Smooth muscle cell (in vitro differentiated cells): ENCODE measurements around the gene PARP3. TPM values are rescaled to one million over a fixed set of nuclear protein-coding genes. Genes with fewer than 3 reads are reported as not detected.

Experiments used
- DNase-seq: peaks from one replicate; lab custom pipeline; 2025; ENCODE audit not compliant: unreplicated experiment; lab: John Stamatoyannopoulos, UW
- H2AFZ ChIP-seq: fragments of 200-600 bp; sonication (generic); 2 replicates; pipeline ENCODE4 v1.6.0; 2016; ENCODE audit warnings: antibody characterized with exemption, low read depth, mild to moderate bottlenecking
- H3F3A ChIP-seq: fragments of 200-600 bp; sonication (generic); 2 replicates; pipeline ENCODE4 v1.6.0; 2017; ENCODE audit warnings: antibody characterized with exemption, low read depth
- H3K27ac ChIP-seq: fragments of 200-600 bp; sonication (generic); 2 replicates; pipeline ENCODE4 v1.5.1; 2016; ENCODE audit warnings: low read depth, mild to moderate bottlenecking
- H3K27me3 ChIP-seq: fragments of 200-600 bp; sonication (generic); 2 replicates; pipeline ENCODE4 v1.6.1; 2016; ENCODE audit warnings: low read depth, mild to moderate bottlenecking
- H3K36me3 ChIP-seq: fragments of 200-600 bp; sonication (generic); 2 replicates; pipeline ENCODE4 v1.5.1; 2016; ENCODE audit warnings: low read depth
- H3K4me1 ChIP-seq: fragments of 200-600 bp; sonication (generic); 2 replicates; pipeline ENCODE4 v1.5.1; 2016; ENCODE audit warnings: low read depth
- H3K4me2 ChIP-seq: fragments of 200-600 bp; sonication (generic); 2 replicates; pipeline ENCODE4 v1.6.0; 2016; ENCODE audit warnings: mild to moderate bottlenecking
- H3K4me3 ChIP-seq: fragments of 200-600 bp; sonication (generic); 2 replicates; pipeline ENCODE4 v1.5.1; 2016; ENCODE audit warnings: mild to moderate bottlenecking
- H3K79me2 ChIP-seq: fragments of 200-600 bp; sonication (generic); 2 replicates; pipeline ENCODE4 v1.6.0; 2016; ENCODE audit warnings: low read depth, mild to moderate bottlenecking
- H3K9ac ChIP-seq: fragments of 200-600 bp; sonication (generic); 2 replicates; pipeline ENCODE4 v1.6.0; 2016; ENCODE audit warnings: low read depth
- H3K9me3 ChIP-seq: fragments of 200-600 bp; sonication (generic); replicated peaks from 2 replicates; pipeline ENCODE4 v1.5.1; 2016; ENCODE audit warnings: low read depth
- H4K20me1 ChIP-seq: fragments of 200-600 bp; sonication (generic); 2 replicates; pipeline ENCODE4 v1.6.0; 2016; ENCODE audit warnings: low read depth
- CTCF ChIP-seq: fragments of 200-600 bp; sonication (generic); IDR thresholded peaks from 2 replicates; pipeline ENCODE4 v1.5.1; 2017; ENCODE audit warnings: borderline replicate concordance, mild to moderate bottlenecking, antibody characterized with exemption; ENCODE audit not compliant: insufficient read depth, poor library complexity, severe bottlenecking
- WGBS: methylation state at CpG from one replicate; pipeline ENCODE4 v1.1.7; 2016; ENCODE audit warnings: low lambda C conversion rate; 5-methylcytosine and 5-hydroxymethylcytosine counted together
- polyA plus RNA-seq: library from polyadenylated mRNA; unstranded; fragments of >200 nt; fragmentation: Nextera tagmentation; extraction: Ambion mirVana; gene quantifications from 2 replicates; pipeline ENCODE4 v1.2.1, GENCODE V29; 2016
- small RNA-seq: library from RNA; depleted of rRNA; stranded (forward); fragments of <200 nt; gene quantifications from one replicate; pipeline ENCODE3, GENCODE V24; 2014
- total RNA-seq: library from RNA; depleted of rRNA; stranded (reverse); fragments of >200 nt; gene quantifications from 2 replicates; pipeline ENCODE4 v1.2.3, GENCODE V29; 2014

PARP3 gene
- total and polyA plus RNA-seq, 2 experiments from 2014 or later: 7.2 to 10.5 TPM

- Histone ChIP-seq H3K4me2 (no peak overlapping the region), H3K27me3 (no peaks in the 10 kb centered on the region), H3F3A (peaks cover 20% of the 10 kb centered on the region), H3K9ac (no peak overlapping the region), H4K20me1 (peaks cover 18% of the 10 kb centered on the region), H3K4me3 (no peak overlapping the region), H2AFZ (no peak overlapping the region), H3K9me3 (no peaks in the 10 kb centered on the region), H3K36me3 (no peaks in the 10 kb centered on the region), H3K79me2 (peaks cover 27% of the 10 kb centered on the region), H3K4me1 (peaks cover 17% of the 10 kb centered on the region), H3K27ac (no peak overlapping the region)
- TF ChIP-seq CTCF: no peak
- no peak for DNase-seq
- WGBS: 93% methylated on average over 2 of the region's 2 CpGs
Observed at GRCh38 chr3:51997172-51997571, 55.0 kb downstream of the PARP3 start.

GRCh38 chr3:51997935-51998596 lies 55.9 kb downstream of the PARP3 start:
- no peak for TF ChIP-seq CTCF
- Histone ChIP-seq H3K79me2 (peaks cover 18% of the 10 kb centered on the region), H3K9me3 (no peaks in the 10 kb centered on the region), H3K27me3 (no peaks in the 10 kb centered on the region), H4K20me1 (peaks cover 10% of the 10 kb centered on the region), H3K4me3 (no peak overlapping the region), H3K4me2 (no peak overlapping the region), H2AFZ (no peak overlapping the region), H3K27ac (peak overlapping the region; percentile 31), H3K4me1 (peaks cover 26% of the 10 kb centered on the region), H3F3A (peaks cover 12% of the 10 kb centered on the region), H3K9ac (no peak overlapping the region), H3K36me3 (no peaks in the 10 kb centered on the region)
- DNase-seq: no peak
- 43% methylated on average over 7 of the region's 7 CpGs for WGBS

Small RNA genes lying within 50 kb of the gene (small RNA-seq; reads per million reads assigned to genes)
- gene AC115284.1: not detected

Other genes with a start within 250 kb of the PARP3 start
- gene GRM2, start 235.3 kb upstream of the PARP3 start, total RNA-seq: 0.63 TPM in 1 of 2 replicates, not detected in the other
- gene GRM2, start 235.3 kb upstream of the PARP3 start, polyA plus RNA-seq: 0.40 and 0.65 TPM in 2 replicates
- gene IQCF6, start 163.1 kb upstream of the PARP3 start, total RNA-seq: not detected in 2 replicates
- gene IQCF6, start 163.1 kb upstream of the PARP3 start, polyA plus RNA-seq: not detected in 2 replicates
- not detected in 2 replicates for gene IQCF2, start 80.7 kb upstream of the PARP3 start, total RNA-seq
- gene IQCF2, start 80.7 kb upstream of the PARP3 start, polyA plus RNA-seq: not detected in 2 replicates
- not detected in 2 replicates for gene IQCF5, start 66.8 kb upstream of the PARP3 start, total RNA-seq
- gene IQCF5, start 66.8 kb upstream of the PARP3 start, polyA plus RNA-seq: not detected in 2 replicates
- gene IQCF1, start 39.0 kb upstream of the PARP3 start, total RNA-seq: not detected in 2 replicates
- not detected in 2 replicates for gene IQCF1, start 39.0 kb upstream of the PARP3 start, polyA plus RNA-seq
- gene RRP9, start 459 bp upstream of the PARP3 start, total RNA-seq: 10.0 and 13.1 TPM in 2 replicates
- 21.2 and 23.9 TPM in 2 replicates for gene RRP9, start 459 bp upstream of the PARP3 start, polyA plus RNA-seq
- gene GPR62, start 13.0 kb downstream of the PARP3 start, total RNA-seq: 0.18 TPM in 1 of 2 replicates, not detected in the other
- 0.09 and 0.52 TPM in 2 replicates for gene GPR62, start 13.0 kb downstream of the PARP3 start, polyA plus RNA-seq
- gene PCBP4, start 25.1 kb downstream of the PARP3 start, total RNA-seq: 42.6 and 51.4 TPM in 2 replicates
- gene PCBP4, start 25.1 kb downstream of the PARP3 start, polyA plus RNA-seq: 81.2 and 97.4 TPM in 2 replicates
- 17.8 and 18.9 TPM in 2 replicates for gene ABHD14B, start 31.7 kb downstream of the PARP3 start, total RNA-seq
- 26.2 and 31.4 TPM in 2 replicates for gene ABHD14B, start 31.7 kb downstream of the PARP3 start, polyA plus RNA-seq
- 6.2 and 16.1 TPM in 2 replicates for gene ABHD14A, start 32.7 kb downstream of the PARP3 start, total RNA-seq
- gene ABHD14A, start 32.7 kb downstream of the PARP3 start, polyA plus RNA-seq: 38.6 and 49.7 TPM in 2 replicates
- gene ACY1, start 41.2 kb downstream of the PARP3 start, total RNA-seq: 39.6 and 43.0 TPM in 2 replicates
- gene ACY1, start 41.2 kb downstream of the PARP3 start, polyA plus RNA-seq: 33.8 and 38.4 TPM in 2 replicates
- gene RPL29, start 53.5 kb downstream of the PARP3 start, total RNA-seq: 1,004 and 1,042 TPM in 2 replicates
- 708 and 743 TPM in 2 replicates for gene RPL29, start 53.5 kb downstream of the PARP3 start, polyA plus RNA-seq
- gene DUSP7, start 114.2 kb downstream of the PARP3 start, total RNA-seq: 25.0 and 26.8 TPM in 2 replicates
- gene DUSP7, start 114.2 kb downstream of the PARP3 start, polyA plus RNA-seq: 12.4 and 13.3 TPM in 2 replicates
- gene POC1A, start 212.1 kb downstream of the PARP3 start, total RNA-seq: 1.8 and 3.2 TPM in 2 replicates
- gene POC1A, start 212.1 kb downstream of the PARP3 start, polyA plus RNA-seq: 7.6 and 7.9 TPM in 2 replicates